Smooth muscle cell (in vitro differentiated cells): ENCODE measurements around the gene OSR1. TPM values are rescaled to one million over a fixed set of nuclear protein-coding genes. Genes with fewer than 3 reads are reported as not detected.
A peak's percentile ranks its signal among the peaks of the same experiment; 100 is the strongest.

Experiments
- DNase-seq: peaks from one replicate; lab custom pipeline; 2025; ENCODE audit not compliant: unreplicated experiment; lab: John Stamatoyannopoulos, UW
- H2AFZ ChIP-seq: fragments of 200-600 bp; sonication (generic); 2 replicates; pipeline ENCODE4 v1.6.0; 2016; ENCODE audit warnings: antibody characterized with exemption, low read depth, mild to moderate bottlenecking
- H3F3A ChIP-seq: fragments of 200-600 bp; sonication (generic); 2 replicates; pipeline ENCODE4 v1.6.0; 2017; ENCODE audit warnings: antibody characterized with exemption, low read depth
- H3K27ac ChIP-seq: fragments of 200-600 bp; sonication (generic); 2 replicates; pipeline ENCODE4 v1.5.1; 2016; ENCODE audit warnings: low read depth, mild to moderate bottlenecking
- H3K27me3 ChIP-seq: fragments of 200-600 bp; sonication (generic); 2 replicates; pipeline ENCODE4 v1.6.1; 2016; ENCODE audit warnings: low read depth, mild to moderate bottlenecking
- H3K36me3 ChIP-seq: fragments of 200-600 bp; sonication (generic); 2 replicates; pipeline ENCODE4 v1.5.1; 2016; ENCODE audit warnings: low read depth
- H3K4me1 ChIP-seq: fragments of 200-600 bp; sonication (generic); 2 replicates; pipeline ENCODE4 v1.5.1; 2016; ENCODE audit warnings: low read depth
- H3K4me2 ChIP-seq: fragments of 200-600 bp; sonication (generic); 2 replicates; pipeline ENCODE4 v1.6.0; 2016; ENCODE audit warnings: mild to moderate bottlenecking
- H3K4me3 ChIP-seq: fragments of 200-600 bp; sonication (generic); 2 replicates; pipeline ENCODE4 v1.5.1; 2016; ENCODE audit warnings: mild to moderate bottlenecking
- H3K79me2 ChIP-seq: fragments of 200-600 bp; sonication (generic); 2 replicates; pipeline ENCODE4 v1.6.0; 2016; ENCODE audit warnings: low read depth, mild to moderate bottlenecking
- H3K9ac ChIP-seq: fragments of 200-600 bp; sonication (generic); 2 replicates; pipeline ENCODE4 v1.6.0; 2016; ENCODE audit warnings: low read depth
- H3K9me3 ChIP-seq: fragments of 200-600 bp; sonication (generic); replicated peaks from 2 replicates; pipeline ENCODE4 v1.5.1; 2016; ENCODE audit warnings: low read depth
- H4K20me1 ChIP-seq: fragments of 200-600 bp; sonication (generic); 2 replicates; pipeline ENCODE4 v1.6.0; 2016; ENCODE audit warnings: low read depth
- CTCF ChIP-seq: fragments of 200-600 bp; sonication (generic); IDR thresholded peaks from 2 replicates; pipeline ENCODE4 v1.5.1; 2017; ENCODE audit warnings: borderline replicate concordance, mild to moderate bottlenecking, antibody characterized with exemption; ENCODE audit not compliant: insufficient read depth, poor library complexity, severe bottlenecking
- WGBS: methylation state at CpG from one replicate; pipeline ENCODE4 v1.1.7; 2016; ENCODE audit warnings: low lambda C conversion rate; 5-methylcytosine and 5-hydroxymethylcytosine counted together
- polyA plus RNA-seq: library from polyadenylated mRNA; unstranded; fragments of >200 nt; fragmentation: Nextera tagmentation; extraction: Ambion mirVana; gene quantifications from 2 replicates; pipeline ENCODE4 v1.2.1, GENCODE V29; 2016
- total RNA-seq: library from RNA; depleted of rRNA; stranded (reverse); fragments of >200 nt; gene quantifications from 2 replicates; pipeline ENCODE4 v1.2.3, GENCODE V29; 2014

OSR1 gene
- total and polyA plus RNA-seq, 2 experiments from 2014 or later = 0.85 to 1.4 TPM

- DNase-seq = peak; percentile 64
- H3K9ac ChIP-seq = no peak overlapping the region
- WGBS = 32% methylated on average over 38 of the region's 47 CpGs
- no peaks in the 10 kb centered on the region for H3F3A ChIP-seq
- peak; percentile 82 for TF ChIP-seq CTCF
- H3K79me2 ChIP-seq = no peaks in the 10 kb centered on the region
- no peaks in the 10 kb centered on the region for H3K36me3 ChIP-seq
- H2AFZ ChIP-seq = peak overlapping the region; percentile 16
- peak overlapping the region; percentile 86 for H3K4me2 ChIP-seq
- peaks cover 18% of the 10 kb centered on the region for H3K4me1 ChIP-seq
- H3K27me3 ChIP-seq = peaks cover 38% of the 10 kb centered on the region
- peak overlapping the region; percentile 45 for H3K4me3 ChIP-seq
- no peak overlapping the region for H3K27ac ChIP-seq
- H3K9me3 ChIP-seq = no peaks in the 10 kb centered on the region
- no peaks in the 10 kb centered on the region for H4K20me1 ChIP-seq
Observed at GRCh38 chr2:19349911-19350677, 8.3 kb downstream of the OSR1 start.

GRCh38 chr2:19348692-19349091, 9.7 kb downstream of the OSR1 start:
- no peak overlapping the region for H3K4me3 ChIP-seq

DNA sequence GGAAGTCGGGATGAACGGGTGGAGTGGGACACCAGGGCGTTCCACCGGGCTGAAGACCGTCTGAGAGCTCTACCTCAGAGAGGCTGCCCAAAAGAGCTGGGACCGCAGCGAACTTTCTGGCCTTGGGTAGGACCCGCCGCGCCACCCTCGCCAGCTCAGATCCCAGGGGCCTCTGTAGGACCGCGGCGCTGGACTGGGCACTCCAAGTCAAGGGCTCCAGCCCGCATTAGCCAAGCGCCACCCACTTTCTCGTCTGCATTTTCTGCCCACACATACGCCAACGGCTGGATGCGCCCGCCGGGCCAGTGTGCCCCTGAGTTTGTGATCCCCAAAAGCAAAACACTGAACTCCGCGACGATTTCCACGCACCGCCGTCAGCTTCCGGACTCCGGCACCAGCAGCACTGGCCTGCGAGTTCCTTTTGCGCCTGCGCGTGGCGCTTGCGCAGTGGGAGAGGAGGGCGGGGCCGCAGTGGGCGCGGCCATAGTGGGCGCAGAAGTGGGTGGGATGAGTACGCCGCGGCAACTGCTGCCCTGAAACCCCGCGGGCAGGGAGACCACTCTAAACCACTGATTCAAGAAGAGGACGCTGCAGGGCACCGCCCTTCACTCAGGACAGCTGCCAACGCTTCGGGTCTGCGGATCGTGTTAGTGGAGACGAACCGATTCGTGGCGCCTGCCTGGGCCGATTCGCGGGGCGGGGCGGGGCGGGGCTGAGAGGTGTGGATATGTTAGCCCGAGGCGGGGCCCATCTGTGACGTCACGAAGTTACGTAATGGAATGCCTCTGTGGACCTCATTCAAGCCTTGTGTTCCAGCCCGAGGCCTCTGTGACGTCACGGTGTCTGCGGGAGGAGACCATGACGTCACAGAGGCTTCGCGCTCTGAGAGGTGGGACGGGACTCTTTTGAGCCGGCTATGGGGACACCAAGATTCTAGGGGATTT, 10.5 kb downstream of the OSR1 start:
- Histone ChIP-seq H3F3A (no peaks in the 10 kb centered on the region), H3K4me2 (peak overlapping the region; percentile 82), H4K20me1 (no peaks in the 10 kb centered on the region), H3K9ac (peak overlapping the region; percentile 88), H3K4me1 (peaks cover 18% of the 10 kb centered on the region), H3K4me3 (peak overlapping the region; percentile 77), H3K27me3 (peaks cover 16% of the 10 kb centered on the region), H3K79me2 (no peaks in the 10 kb centered on the region), H2AFZ (peak overlapping the region; percentile 88), H3K27ac (peak overlapping the region; percentile 79), H3K36me3 (no peaks in the 10 kb centered on the region), H3K9me3 (no peaks in the 10 kb centered on the region)
- DNase-seq = peak; percentile 97
- TF ChIP-seq CTCF = no peak
- WGBS = 3% methylated on average over 63 of the region's 76 CpGs

More at GRCh38 chr2:19348692-19349091, 9.7 kb downstream of the OSR1 start:
- 97% methylated on average over 8 of the region's 8 CpGs for WGBS
- TF ChIP-seq CTCF = no peak
- no peak overlapping the region for H2AFZ ChIP-seq
- H3K9ac ChIP-seq = no peak overlapping the region
- H3K9me3 ChIP-seq = no peaks in the 10 kb centered on the region
- H3K79me2 ChIP-seq = no peaks in the 10 kb centered on the region
- peak overlapping the region; percentile 82 for H3K4me2 ChIP-seq
- H3K4me1 ChIP-seq = peaks cover 18% of the 10 kb centered on the region
- no peak for DNase-seq
- no peaks in the 10 kb centered on the region for H4K20me1 ChIP-seq
- H3K27me3 ChIP-seq = peaks cover 24% of the 10 kb centered on the region
- no peaks in the 10 kb centered on the region for H3F3A ChIP-seq
- H3K27ac ChIP-seq = no peak overlapping the region
- H3K36me3 ChIP-seq = no peaks in the 10 kb centered on the region
